HG03066 (cell line): ENCODE measurements around the gene KAT2A.

Experiments used
- ATAC-seq: cut with Tn5 transposase; IDR thresholded peaks from one replicate; pipeline ENCODE4 v1.9.1; 2021; ENCODE audit warnings: low read depth; ENCODE audit not compliant: unreplicated experiment

Gene KAT2A

GRCh38 chr17:42067371-42068091 is 53.6 kb downstream of the KAT2A start:
- ATAC-seq: no peak

GRCh38 chr17:42065201-42065600 is 56.0 kb downstream of the KAT2A start:
- ATAC-seq: no peak
